GM23248 (cell line): ENCODE data around the gene FKRP.

Experiments
- EZH2 ChIP-seq: fragments of 200-600 bp; sonication (generic); IDR thresholded peaks from 2 replicates; pipeline ENCODE4 v1.6.1; 2018; ENCODE audit warnings: antibody characterized with exemption, mild to moderate bottlenecking; ENCODE audit not compliant: insufficient read depth, poor library complexity, severe bottlenecking
- EZH2phosphoT487 ChIP-seq: fragments of 200-600 bp; sonication (generic); IDR thresholded peaks from 2 replicates; pipeline ENCODE4 v1.6.1; 2018; ENCODE audit warnings: antibody characterized with exemption, moderate library complexity, mild to moderate bottlenecking, low read depth; ENCODE audit not compliant: insufficient read depth

DNA sequence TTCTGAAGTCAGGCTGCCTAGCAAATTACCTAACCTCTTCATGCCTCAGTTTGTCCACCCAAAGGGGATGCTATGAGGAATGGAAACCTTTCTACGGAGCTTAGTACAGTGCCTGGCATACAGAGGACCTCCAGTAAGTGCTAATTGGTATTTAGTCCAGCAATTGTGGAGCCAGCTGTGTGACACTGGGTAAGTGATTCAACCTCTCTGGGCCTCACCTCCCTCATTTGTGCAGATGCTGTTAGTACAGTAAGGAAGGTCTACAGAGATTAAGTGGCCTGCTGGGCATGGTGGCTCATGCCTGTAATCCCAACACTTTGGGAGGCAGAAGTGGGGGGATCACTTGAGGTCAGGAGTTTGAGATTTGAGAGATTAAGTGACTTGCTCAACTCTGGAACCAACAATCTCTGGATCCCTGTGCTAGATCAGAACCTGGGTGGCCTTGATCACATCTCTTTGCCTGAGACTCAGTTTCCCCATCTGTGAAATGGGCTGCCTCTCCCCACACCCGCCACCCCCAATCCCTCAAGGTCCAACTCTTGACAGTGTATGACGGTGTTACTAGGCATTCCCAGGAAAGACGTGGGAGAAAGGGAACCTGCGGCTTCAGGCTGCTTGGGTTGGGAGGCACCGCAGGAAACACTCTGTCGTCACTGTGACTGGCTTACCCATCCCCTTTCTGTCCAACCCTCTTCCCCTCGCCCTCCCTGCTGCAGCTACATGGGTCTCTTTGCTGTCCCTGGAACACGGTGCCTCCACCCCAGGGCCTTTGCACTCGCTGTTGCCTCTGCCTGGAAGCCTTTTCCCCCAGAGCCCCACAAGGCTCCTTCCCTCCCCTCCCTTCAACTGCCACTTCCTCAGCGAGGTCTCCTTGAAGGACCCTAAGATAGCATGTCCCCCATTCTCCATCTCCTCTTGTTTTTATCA lies 47.2 kb upstream of the FKRP start:
- TF ChIP-seq EZH2 (no peak), EZH2phosphoT487 (no peak)
